OCI-M2 (cell line): ENCODE results near the gene TTC9.
"Not testable (repeated sequence)": the region's sequence is repeated elsewhere in the genome, so short reads cannot be mapped to it uniquely, and the experiment has no call there.

Experiments
- DNase-seq: peaks from one replicate; lab custom pipeline; 2025; ENCODE audit not compliant: unreplicated experiment; lab: John Stamatoyannopoulos, UW

TTC9 gene

GRCh38 chr14:70671652-70672644 is 30.2 kb downstream of the TTC9 start:
- DNase-seq, result no peak

GRCh38 chr14:70677341-70677740 is 35.6 kb downstream of the TTC9 start:
- no peak for DNase-seq

- DNase-seq, result no peak
Observed at GRCh38 chr14:70680748-70681147, 39.0 kb downstream of the TTC9 start.

- no peak for DNase-seq
Observed at GRCh38 chr14:70683983-70684382, 42.3 kb downstream of the TTC9 start.

- no peak for DNase-seq
Observed at GRCh38 chr14:70685474-70686197, 43.9 kb downstream of the TTC9 start.

GRCh38 chr14:70692210-70692609 is 50.5 kb downstream of the TTC9 start:
- no peak for DNase-seq

GRCh38 chr14:70696026-70696425 is 54.3 kb downstream of the TTC9 start:
- no peak for DNase-seq

GRCh38 chr14:70697701-70698100 is 56.0 kb downstream of the TTC9 start:
- no peak for DNase-seq

- no peak for DNase-seq
Observed at GRCh38 chr14:70698288-70698687, 56.6 kb downstream of the TTC9 start.

- DNase-seq, result no peak
Observed at GRCh38 chr14:70699646-70700045, 57.9 kb downstream of the TTC9 start.

GRCh38 chr14:70700955-70701585 is 59.4 kb downstream of the TTC9 start:
- DNase-seq, result no peak

- no peak for DNase-seq
Observed at GRCh38 chr14:70701610-70702009, 59.9 kb downstream of the TTC9 start.

- no peak for DNase-seq
Observed at GRCh38 chr14:70702161-70702560, 60.4 kb downstream of the TTC9 start.

- not testable (repeated sequence) for DNase-seq
Observed at GRCh38 chr14:70703621-70704168, 62.0 kb downstream of the TTC9 start.

- DNase-seq, result no peak
Observed at GRCh38 chr14:70704960-70705359, 63.2 kb downstream of the TTC9 start.

- no peak for DNase-seq
Observed at GRCh38 chr14:70706177-70706576, 64.5 kb downstream of the TTC9 start.

- no peak for DNase-seq
Observed at GRCh38 chr14:70707138-70708038, 65.7 kb downstream of the TTC9 start.

- DNase-seq, result no peak
Observed at GRCh38 chr14:70708717-70709570, 67.2 kb downstream of the TTC9 start.

- no peak for DNase-seq
Observed at GRCh38 chr14:70709726-70710382, 68.1 kb downstream of the TTC9 start.
